Pancreas (tissue), 10 donors: ENCODE results near the gene CNIH4. TPM values are rescaled to one million over a fixed set of nuclear protein-coding genes. Genes with fewer than 3 reads are reported as not detected.
"Not testable (repeated sequence)": the region's sequence is repeated elsewhere in the genome, so short reads cannot be mapped to it uniquely, and the experiment has no call there.

Source experiments
- ATAC-seq, 4 donors: fragments of 200-7000 bp; cut with Tn5 transposase; one replicate each; pipeline versions ENCODE4 v1.8.0 to v1.9.1; 2020; ENCODE audit warnings: mild to moderate bottlenecking in 4 of 4, moderate library complexity in 4 of 4
- DNase-seq, 6 donors: peaks; one replicate each; pipeline ENCODE4 v3.0.0-alpha.2; 2020
- FAIRE-seq: peaks from 2 replicates; lab custom pipeline; 2012; peaks lifted over from hg19 to GRCh38; lab: Jason Lieb, UNC
- H3K27ac ChIP-seq, 4 donors: fragments of 200-600 bp; sonication (generic); 1 replicate in 3 of 4; 2 replicates in 1 of 4; pipeline versions ENCODE4 v1.5.0 to v1.8.0; 2020
- H3K27me3 ChIP-seq, 4 donors: fragments of 200-600 bp; one replicate each; pipeline ENCODE4 v1.8.0; 2021
- H3K36me3 ChIP-seq, 3 donors: fragments of 200-600 bp; sonication (generic) in 1 of 3; one replicate each; pipeline versions ENCODE4 v1.5.0 to v1.8.0; 2020 to 2021
- H3K4me1 ChIP-seq, 3 donors: fragments of 200-600 bp; one replicate each; pipeline ENCODE4 v1.8.0; 2021
- H3K4me3 ChIP-seq, 4 donors: fragments of 200-600 bp; sonication (generic) in 2 of 4; one replicate each; pipeline versions ENCODE4 v1.5.0 to v1.8.0; 2020 to 2021
- H3K9me3 ChIP-seq, 4 donors: fragments of 200-600 bp; one replicate each; pipeline ENCODE4 v1.8.0; 2021
- WGBS, 2 donors: extraction: QIAGEN DNeasy Blood & Tissue Kit; methylation state at CpG; one replicate each; pipeline ENCODE4 v1.1.7; 2013; 5-methylcytosine and 5-hydroxymethylcytosine counted together
- intact Hi-C, 3 donors: fragments of 100-400 bp; cut with DNase I; formaldehyde crosslinking; loops; one replicate each; pipeline versions ENCODE4 v1.11.1 to v1.14.2; 2022
- polyA plus RNA-seq, 2 donors: library from polyadenylated mRNA; stranded (reverse); fragments of 200-250 nt; gene quantifications; one replicate each; pipeline ENCODE4 v1.2.3, GENCODE V29; 2013
- total RNA-seq, 6 donors: library from RNA; stranded (reverse); fragmentation: NEBNext Ultra II Directional in 4 of 6; extraction: Animal tissue kit (Norgen Biotek cat#: 25700) in 4 of 6; gene quantifications; one replicate each; pipeline versions ENCODE4 v1.2.1 to v1.2.4, GENCODE V29; 2021 to 2023
- TF ChIP-seq, protein P1 (sequence below), 4 donors: fragments of 200-600 bp; sonication (generic) in 3 of 4; IDR thresholded peaks; one replicate each; pipeline versions ENCODE4 v1.5.0 to v1.8.0; 2021; ENCODE audit warnings: antibody characterized with exemption in 4 of 4
- donor health status: healthy with polysubstance abuse.
- donor health status: DM: no; HTN: no; CAD: no; lungs with moderate emphysema.
- donor health status: DM: no; HTN: no; CAD: no.
- donor health status: control.
- donor health status: control.
- donor health status: Bipolar disorder and iron deficiency.
- donor health status: DM: yes; HTN: yes; CAD: no.
- donor health status: DM: no; HTN: no; CAD: no.
- donor health status: DM: no; HTN: no; CAD: no.
- donor health status: DM: yes; HTN: yes; CAD: no.

Gene CNIH4
- total RNA-seq (10 to 100 TPM in 5 of 6 donors, 1 to 10 TPM in 1; 8.0 to 17.9 (median 13.3) TPM), polyA plus RNA-seq (10 to 100 TPM; 14.3 to 17.6 TPM)

- ATAC-seq (peak; percentile 95 to 98 (median 98)), FAIRE-seq (peak; percentile 91), DNase-seq (peak; percentile 84 to 95 (median 88))
- no peaks in the 10 kb centered on the region for H3K36me3 ChIP-seq
- intact Hi-C loops: no loop called here
- no peaks in the 10 kb centered on the region for H3K27me3 ChIP-seq
- peak within 1 kb of the TSS; percentile 27 to 84 (median 79) for H3K27ac ChIP-seq
- WGBS, 2 donors: 0 to 1% methylated on average over 60 to 78 of the region's 78 CpGs
- peak within 1 kb of the TSS; percentile 81 to 97 (median 94) for H3K4me3 ChIP-seq
- TF ChIP-seq, protein P1, sequence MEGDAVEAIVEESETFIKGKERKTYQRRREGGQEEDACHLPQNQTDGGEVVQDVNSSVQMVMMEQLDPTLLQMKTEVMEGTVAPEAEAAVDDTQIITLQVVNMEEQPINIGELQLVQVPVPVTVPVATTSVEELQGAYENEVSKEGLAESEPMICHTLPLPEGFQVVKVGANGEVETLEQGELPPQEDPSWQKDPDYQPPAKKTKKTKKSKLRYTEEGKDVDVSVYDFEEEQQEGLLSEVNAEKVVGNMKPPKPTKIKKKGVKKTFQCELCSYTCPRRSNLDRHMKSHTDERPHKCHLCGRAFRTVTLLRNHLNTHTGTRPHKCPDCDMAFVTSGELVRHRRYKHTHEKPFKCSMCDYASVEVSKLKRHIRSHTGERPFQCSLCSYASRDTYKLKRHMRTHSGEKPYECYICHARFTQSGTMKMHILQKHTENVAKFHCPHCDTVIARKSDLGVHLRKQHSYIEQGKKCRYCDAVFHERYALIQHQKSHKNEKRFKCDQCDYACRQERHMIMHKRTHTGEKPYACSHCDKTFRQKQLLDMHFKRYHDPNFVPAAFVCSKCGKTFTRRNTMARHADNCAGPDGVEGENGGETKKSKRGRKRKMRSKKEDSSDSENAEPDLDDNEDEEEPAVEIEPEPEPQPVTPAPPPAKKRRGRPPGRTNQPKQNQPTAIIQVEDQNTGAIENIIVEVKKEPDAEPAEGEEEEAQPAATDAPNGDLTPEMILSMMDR (IDR thresholded peaks at IDR 0.05): no peak
- peaks cover 0 to 11% (median 10%) of the 10 kb centered on the region in 3 donors for H3K4me1 ChIP-seq
- no peaks in the 10 kb centered on the region for H3K9me3 ChIP-seq
These were observed at the start of gene CNIH4 for GRCh38 chr1:224356685-224357625. TSS of gene CNIH4 (plus strand) at chr1:224356879. CDS start at chr1:224356925, 46 bp downstream.

DNA sequence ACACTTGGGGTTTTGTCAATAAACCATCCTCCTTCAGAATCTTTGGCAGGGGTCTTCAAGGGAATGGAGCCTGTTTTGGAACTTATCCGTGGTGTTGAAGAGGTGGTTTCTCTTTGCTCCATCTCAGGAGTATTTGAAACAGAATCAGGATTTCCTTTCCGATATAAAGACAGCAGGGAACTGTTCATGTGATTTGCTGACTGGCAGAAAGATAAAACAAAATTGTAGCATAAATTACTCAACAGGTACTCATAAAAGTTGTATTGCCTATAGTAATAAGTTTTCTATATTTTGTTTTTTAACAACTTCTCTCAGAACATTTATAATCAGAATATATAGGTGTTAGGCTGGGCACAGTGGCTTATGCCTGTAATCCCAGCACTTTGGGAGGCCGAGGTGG is 48.6 kb upstream of the CNIH4 start:
- Histone ChIP-seq H3K4me3 (no peak overlapping the region), H3K27ac (no peak overlapping the region), H3K4me1 (no peaks in the 10 kb centered on the region), H3K36me3 (peaks cover 11 to 42% (median 14%) of the 10 kb centered on the region in 3 donors), H3K27me3 (no peaks in the 10 kb centered on the region), H3K9me3 (no peaks in the 10 kb centered on the region)
- FAIRE-seq (no peak), DNase-seq (no peak), ATAC-seq (no peak)
- intact Hi-C loops: no loop called here
- WGBS, 2 donors: 94% methylated on average over 3 of the region's 3 CpGs
- TF ChIP-seq, protein P1 (IDR thresholded peaks at IDR 0.05): no peak

DNA sequence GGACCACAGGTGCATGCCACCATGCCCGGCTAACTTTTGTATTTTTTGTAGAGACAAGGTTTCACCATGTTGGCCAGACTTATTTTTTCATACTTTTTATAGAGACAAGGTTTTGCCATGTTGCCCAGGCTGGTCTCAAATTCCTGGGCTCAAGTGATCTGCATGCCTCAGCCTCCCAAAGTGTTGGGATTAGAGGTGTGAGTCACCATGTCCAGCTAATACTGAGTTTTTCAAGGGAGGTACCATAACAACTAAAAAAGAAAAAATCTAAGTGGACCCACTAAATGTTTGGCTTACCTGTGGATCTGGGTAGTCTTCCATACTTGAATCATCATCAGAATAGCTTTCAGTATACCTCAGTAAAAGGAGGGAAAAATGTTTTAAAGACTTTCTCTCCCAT is 45.2 kb upstream of the CNIH4 start:
- intact Hi-C loops, FAIRE-seq, H3K9me3 ChIP-seq, H3K4me3 ChIP-seq, H3K4me1 ChIP-seq, ATAC-seq, DNase-seq, H3K27me3 ChIP-seq, H3K27ac ChIP-seq: not testable (repeated sequence)
- 83 to 100% methylated on average over 1 of the region's 1 CpG for WGBS, 2 donors
- peaks cover 5 to 27% (median 5%) of the 10 kb centered on the region in 3 donors for H3K36me3 ChIP-seq

DNA sequence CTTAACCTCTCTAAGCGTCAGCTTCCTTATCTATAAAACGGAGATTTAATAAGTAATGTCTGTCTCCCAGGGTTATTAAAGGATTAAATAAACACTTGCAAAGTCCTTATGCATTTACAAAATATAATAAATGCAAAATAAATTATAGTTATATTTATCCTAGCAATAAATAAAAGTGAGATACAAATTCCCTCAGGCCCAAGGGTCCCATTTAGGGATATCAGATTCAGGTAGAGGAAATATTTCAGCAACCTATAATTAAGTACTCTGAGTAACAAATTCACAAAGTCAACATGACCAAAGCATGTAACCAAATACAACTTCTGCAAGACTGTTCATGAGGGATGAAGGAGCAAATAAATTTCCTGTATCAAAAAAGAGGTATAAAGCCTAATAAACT is 44.7 kb upstream of the CNIH4 start:
- no peaks in the 10 kb centered on the region for H3K27me3 ChIP-seq
- FAIRE-seq (no peak), ATAC-seq (no peak), DNase-seq (no peak)
- WGBS, 2 donors: 51 to 53% methylated on average over 2 of the region's 2 CpGs
- no peaks in the 10 kb centered on the region for H3K4me1 ChIP-seq
- no peak overlapping the region for H3K4me3 ChIP-seq
- intact Hi-C loops: no loop called here
- TF ChIP-seq, protein P1 (IDR thresholded peaks at IDR 0.05): no peak
- H3K36me3 ChIP-seq: peaks cover 2 to 21% (median 4%) of the 10 kb centered on the region in 3 donors
- no peaks in the 10 kb centered on the region for H3K9me3 ChIP-seq
- no peak overlapping the region for H3K27ac ChIP-seq

GRCh38 chr1:224317383-224318045 is 39.2 kb upstream of the CNIH4 start:
- DNase-seq (no peak), FAIRE-seq (peak; percentile 67)
- peaks cover 0 to 7% (median 0%) of the 10 kb centered on the region in 3 donors for H3K36me3 ChIP-seq

More at GRCh38 chr1:224317383-224318045, 39.2 kb upstream of the CNIH4 start:
- no peaks in the 10 kb centered on the region for H3K27me3 ChIP-seq
- TF ChIP-seq, protein P1 (IDR thresholded peaks at IDR 0.05): no peak
- H3K4me3 ChIP-seq: no peak overlapping the region
- H3K27ac ChIP-seq: no peak overlapping the region
- no peak for ATAC-seq
- H3K4me1 ChIP-seq: no peaks in the 10 kb centered on the region
- 62 to 71% methylated on average over 4 of the region's 4 CpGs for WGBS, 2 donors
- intact Hi-C loops: no loop called here
- no peaks in the 10 kb centered on the region for H3K9me3 ChIP-seq
